AG09319 (cell line): ENCODE data around the gene SDC3.

ENCODE experiments used
- DNase-seq: peaks from one replicate; pipeline ENCODE4 v3.0.0-alpha.2; 2010; ENCODE audit warnings: low read depth; ENCODE audit errors: extremely low read depth
- CTCF ChIP-seq: IDR thresholded peaks from 2 replicates; pipeline ENCODE4 v1.5.1; 2011; ENCODE audit warnings: low read depth, mild to moderate bottlenecking, inconsistent platforms, low read length, moderate library complexity

SDC3 gene

DNA sequence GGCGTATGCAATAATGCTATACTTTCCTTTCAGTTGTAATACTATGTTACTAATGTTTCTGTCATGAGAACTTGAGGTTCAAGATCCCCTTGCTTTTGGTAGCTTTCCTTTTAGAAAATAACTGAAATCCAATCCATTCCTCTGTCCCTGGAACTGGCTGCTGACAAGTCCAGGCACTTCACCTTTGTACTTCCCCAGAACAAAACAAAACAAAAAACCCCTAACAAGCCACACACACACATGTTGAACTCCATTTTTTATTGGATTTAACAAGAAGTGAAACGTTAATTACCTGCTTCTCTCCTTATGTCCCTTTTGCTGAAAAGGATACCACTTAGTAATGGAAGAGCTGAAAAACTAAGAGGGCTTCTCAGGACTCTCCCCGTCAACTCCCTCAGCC is 26.1 kb upstream of the SDC3 start:
- TF ChIP-seq CTCF: no peak

DNA sequence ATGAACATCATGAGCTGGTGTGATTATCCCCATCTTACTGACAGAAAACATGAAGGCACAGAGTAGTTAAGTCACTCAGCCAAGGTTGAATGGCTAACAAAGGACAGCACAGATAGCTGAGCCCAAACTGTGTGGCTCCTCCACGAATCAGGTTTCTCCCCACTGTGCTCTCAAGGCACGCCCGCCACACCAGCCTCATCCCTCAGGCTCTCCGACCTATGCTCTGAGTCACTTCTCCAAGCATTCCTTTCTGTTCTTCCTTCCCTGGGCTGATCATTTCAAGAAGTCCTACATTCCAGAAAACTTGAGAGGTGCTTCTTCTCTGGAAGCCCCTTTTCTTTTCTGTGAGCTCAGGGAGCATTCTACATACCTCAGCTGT is 25.3 kb upstream of the SDC3 start:
- DNase-seq: no peak
- TF ChIP-seq CTCF: no peak

More for the DNA sequence above, 26.1 kb upstream of the SDC3 start:
- no peak for DNase-seq

DNA sequence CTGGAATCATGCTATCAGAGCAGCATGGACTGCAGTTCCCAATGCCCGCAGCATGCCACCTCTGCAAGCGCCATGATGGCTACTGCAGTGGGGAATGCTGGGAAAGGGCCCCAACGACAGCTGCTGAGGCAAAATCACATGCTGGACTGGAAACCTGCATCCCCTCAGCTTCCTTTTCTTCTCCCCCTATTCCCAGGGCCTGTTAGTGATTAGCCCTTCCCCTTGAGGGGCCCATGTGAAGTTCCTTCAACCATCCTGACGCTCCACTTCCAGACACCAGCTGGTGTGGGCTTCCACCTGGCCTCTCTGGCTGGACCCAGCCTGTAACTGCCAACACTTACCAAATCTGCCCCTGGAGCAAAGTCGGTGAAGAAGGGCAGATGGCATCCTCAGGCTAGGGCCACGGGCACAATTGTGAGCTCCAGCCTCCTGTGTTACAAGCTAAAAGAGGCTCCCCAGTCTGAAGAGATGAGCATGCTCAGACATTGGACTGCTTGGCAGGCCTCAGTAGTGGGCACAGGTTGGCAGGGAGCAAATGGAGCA is 22.1 kb upstream of the SDC3 start:
- no peak for DNase-seq
- TF ChIP-seq CTCF: no peak

DNA sequence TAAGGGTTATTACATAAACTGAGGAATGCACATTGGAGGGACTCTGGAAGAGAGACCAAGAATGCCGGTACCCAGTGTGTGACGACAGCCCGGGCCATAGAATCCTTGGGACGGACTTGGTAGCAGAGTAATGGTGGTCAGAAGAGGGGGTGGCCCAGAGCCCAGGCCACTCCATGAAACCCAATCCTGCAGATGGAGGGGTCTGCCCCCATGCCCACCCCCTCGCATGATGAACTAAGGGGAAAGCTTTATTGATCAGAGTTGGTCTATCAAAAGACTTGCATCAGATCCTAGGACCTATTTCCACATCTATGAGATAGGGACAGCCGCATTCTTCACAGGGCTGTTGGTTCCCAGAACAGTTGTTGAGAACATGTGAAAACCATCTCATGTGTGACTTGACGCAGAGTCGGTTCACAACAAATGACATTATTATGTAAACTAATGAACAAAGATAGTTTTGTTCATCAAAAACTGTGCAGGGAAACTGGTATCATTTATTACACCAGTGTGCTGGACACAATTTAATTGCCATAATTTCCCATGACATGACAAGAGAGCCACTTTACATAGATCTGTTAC is 21.5 kb upstream of the SDC3 start:
- DNase-seq: no peak
- TF ChIP-seq CTCF: no peak

- no peak for DNase-seq
- peak; percentile 73 for TF ChIP-seq CTCF
Measured at GRCh38 chr1:30929135-30929889, 20.8 kb upstream of the SDC3 start.

GRCh38 chr1:30928789-30929134 is 20.2 kb upstream of the SDC3 start:
- TF ChIP-seq CTCF: no peak

DNA sequence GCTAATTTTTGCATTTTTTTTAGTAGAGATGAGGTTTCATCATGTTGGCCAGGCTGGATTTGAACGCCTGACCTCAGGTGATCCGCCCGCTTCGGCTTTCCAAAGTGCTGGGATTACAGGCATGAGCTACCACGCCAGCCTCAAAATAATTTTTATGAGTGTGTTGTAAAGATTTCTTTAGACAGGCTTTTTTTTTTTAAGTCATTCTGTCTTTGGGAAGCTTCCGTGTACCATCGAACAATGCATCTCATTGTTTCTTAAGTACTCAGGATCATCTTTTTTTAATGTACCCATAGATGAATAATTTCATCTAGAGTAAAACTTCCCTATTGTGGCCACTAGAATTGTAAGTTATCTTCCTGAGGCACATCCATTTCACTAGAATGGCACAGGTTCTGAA is 19.6 kb upstream of the SDC3 start:
- no peak for TF ChIP-seq CTCF
- DNase-seq: no peak

More at GRCh38 chr1:30928789-30929134, 20.2 kb upstream of the SDC3 start:
- no peak for DNase-seq
